ENCODE measurements around the gene PHLPP1.

Gene PHLPP1

GRCh38 chr18:62914871-62915392 lies 199.6 kb downstream of the PHLPP1 start:
- Histone ChIP-seq H3K36me3 (ENCODE audit: control insufficient read depth in 5 of 5, insufficient read depth in 5 of 5, low read length in 5 of 5) (peaks cover 0 to 6% (median 2%) of the 10 kb centered on the region in 5 donors), H3K9me3 (ENCODE audit: control insufficient read depth in 5 of 5, low read length in 5 of 5) (no peaks in the 10 kb centered on the region), H3K27me3 (ENCODE audit: control insufficient read depth in 5 of 5, insufficient read depth in 4 of 5, low read length in 5 of 5) (no peaks in the 10 kb centered on the region), H3K27ac (ENCODE audit: low read depth, low read length) (no peak overlapping the region), H3K4me1 (ENCODE audit: control insufficient read depth in 5 of 5, insufficient read depth in 5 of 5, low read length in 5 of 5) (peaks cover 0 to 5% (median 0%) of the 10 kb centered on the region in 5 donors), H3K4me3 (ENCODE audit: low read depth in 1 of 5, low read length in 5 of 5) (no peak overlapping the region), H3K9ac (ENCODE audit: low read length in 5 of 5) (no peak overlapping the region)

DNA sequence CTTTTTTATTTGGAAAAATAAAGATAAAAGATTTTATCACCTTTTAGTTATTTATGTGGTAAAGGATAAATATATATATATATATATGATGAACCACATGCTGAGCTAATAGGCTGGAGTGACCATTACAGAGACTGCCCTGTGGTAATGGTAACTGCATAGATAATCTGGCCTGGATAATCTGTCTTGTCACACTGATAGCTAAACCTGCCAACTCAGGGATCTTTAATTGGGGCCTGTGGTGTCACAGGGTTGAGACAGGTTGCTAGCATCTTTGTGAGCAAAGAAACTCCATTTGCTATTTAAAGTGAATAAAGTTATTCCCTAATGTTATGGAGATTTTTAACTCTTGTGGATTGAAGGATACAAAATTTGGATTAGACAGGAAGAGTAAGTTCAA lies 203.0 kb downstream of the PHLPP1 start:
- H3K27me3 ChIP-seq (ENCODE audit: control insufficient read depth in 5 of 5, insufficient read depth in 4 of 5, low read length in 5 of 5): no peaks in the 10 kb centered on the region
- no peaks in the 10 kb centered on the region for H3K9me3 ChIP-seq (ENCODE audit: control insufficient read depth in 5 of 5, low read length in 5 of 5)
- no peak overlapping the region for H3K9ac ChIP-seq (ENCODE audit: low read length in 5 of 5)
- no peak overlapping the region for H3K4me3 ChIP-seq (ENCODE audit: low read depth in 1 of 5, low read length in 5 of 5)
- H3K36me3 ChIP-seq (ENCODE audit: control insufficient read depth in 5 of 5, insufficient read depth in 5 of 5, low read length in 5 of 5): peaks cover 0 to 10% (median 6%) of the 10 kb centered on the region in 5 donors
- no peak overlapping the region for H3K27ac ChIP-seq (ENCODE audit: low read depth, low read length)
- H3K4me1 ChIP-seq (ENCODE audit: control insufficient read depth in 5 of 5, insufficient read depth in 5 of 5, low read length in 5 of 5): peaks cover 0 to 5% (median 0%) of the 10 kb centered on the region in 5 donors

GRCh38 chr18:62919109-62919838 lies 203.9 kb downstream of the PHLPP1 start:
- no peak overlapping the region for H3K27ac ChIP-seq (ENCODE audit: low read depth, low read length)
- H3K27me3 ChIP-seq (ENCODE audit: control insufficient read depth in 5 of 5, insufficient read depth in 4 of 5, low read length in 5 of 5): no peaks in the 10 kb centered on the region
- H3K4me1 ChIP-seq (ENCODE audit: control insufficient read depth in 5 of 5, insufficient read depth in 5 of 5, low read length in 5 of 5): peaks cover 0 to 5% (median 0%) of the 10 kb centered on the region in 5 donors
- H3K4me3 ChIP-seq (ENCODE audit: low read depth in 1 of 5, low read length in 5 of 5): no peak overlapping the region
- peaks cover 0 to 10% (median 6%) of the 10 kb centered on the region in 5 donors for H3K36me3 ChIP-seq (ENCODE audit: control insufficient read depth in 5 of 5, insufficient read depth in 5 of 5, low read length in 5 of 5)
- no peak overlapping the region for H3K9ac ChIP-seq (ENCODE audit: low read length in 5 of 5)
- H3K9me3 ChIP-seq (ENCODE audit: control insufficient read depth in 5 of 5, low read length in 5 of 5): no peaks in the 10 kb centered on the region

GRCh38 chr18:62925031-62925688 lies 209.8 kb downstream of the PHLPP1 start:
- no peak overlapping the region for H3K27ac ChIP-seq (ENCODE audit: low read depth, low read length)

GRCh38 chr18:62928326-62928725 lies 213.0 kb downstream of the PHLPP1 start:
- Histone ChIP-seq H3K27me3 (ENCODE audit: control insufficient read depth in 5 of 5, insufficient read depth in 4 of 5, low read length in 5 of 5) (no peaks in the 10 kb centered on the region), H3K4me1 (ENCODE audit: control insufficient read depth in 5 of 5, insufficient read depth in 5 of 5, low read length in 5 of 5) (no peaks in the 10 kb centered on the region), H3K9me3 (ENCODE audit: control insufficient read depth in 5 of 5, low read length in 5 of 5) (no peaks in the 10 kb centered on the region), H3K36me3 (ENCODE audit: control insufficient read depth in 5 of 5, insufficient read depth in 5 of 5, low read length in 5 of 5) (no peaks in the 10 kb centered on the region), H3K9ac (ENCODE audit: low read length in 5 of 5) (no peak overlapping the region), H3K4me3 (ENCODE audit: low read depth in 1 of 5, low read length in 5 of 5) (no peak overlapping the region), H3K27ac (ENCODE audit: low read depth, low read length) (no peak overlapping the region)

More at GRCh38 chr18:62925031-62925688, 209.8 kb downstream of the PHLPP1 start:
- Histone ChIP-seq H3K36me3 (ENCODE audit: control insufficient read depth in 5 of 5, insufficient read depth in 5 of 5, low read length in 5 of 5) (peaks cover 0 to 10% (median 2%) of the 10 kb centered on the region in 5 donors), H3K4me3 (ENCODE audit: low read depth in 1 of 5, low read length in 5 of 5) (no peak overlapping the region), H3K9ac (ENCODE audit: low read length in 5 of 5) (no peak overlapping the region), H3K9me3 (ENCODE audit: control insufficient read depth in 5 of 5, low read length in 5 of 5) (no peaks in the 10 kb centered on the region), H3K27me3 (ENCODE audit: control insufficient read depth in 5 of 5, insufficient read depth in 4 of 5, low read length in 5 of 5) (no peaks in the 10 kb centered on the region), H3K4me1 (ENCODE audit: control insufficient read depth in 5 of 5, insufficient read depth in 5 of 5, low read length in 5 of 5) (no peaks in the 10 kb centered on the region)

DNA sequence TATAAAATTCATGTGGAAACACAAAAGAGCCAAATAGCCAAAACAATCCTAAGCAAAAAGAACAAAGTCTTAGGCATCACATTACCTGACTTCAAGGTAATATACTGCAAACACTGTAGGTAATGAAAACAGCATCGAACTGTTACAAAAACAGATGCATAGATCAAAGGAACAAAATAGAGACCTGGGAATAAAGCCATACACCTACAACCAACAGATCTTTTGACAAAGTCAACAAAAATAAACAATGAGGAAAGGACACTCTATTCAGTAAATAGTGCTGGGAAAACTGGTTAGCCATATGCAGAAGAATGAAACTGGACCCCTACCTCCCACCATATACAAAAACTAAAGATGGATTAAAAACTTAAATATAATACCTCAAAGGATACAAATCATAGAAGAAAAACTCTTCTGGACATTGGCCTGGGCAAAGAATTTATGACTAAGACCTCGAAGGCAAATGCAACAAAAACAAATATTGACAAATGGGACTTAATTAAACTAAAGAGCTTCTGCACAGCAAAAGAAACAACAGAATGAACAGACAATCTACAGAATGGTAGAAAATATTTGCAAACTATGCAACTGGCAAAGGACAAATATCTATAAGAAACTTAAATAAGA lies 218.0 kb downstream of the PHLPP1 start:
- H3K9ac ChIP-seq (ENCODE audit: low read length in 5 of 5): no peak overlapping the region
- H3K27ac ChIP-seq (ENCODE audit: low read depth, low read length): no peak overlapping the region
- H3K9me3 ChIP-seq (ENCODE audit: control insufficient read depth in 5 of 5, low read length in 5 of 5): peaks cover 0 to 2% (median 0%) of the 10 kb centered on the region in 5 donors
- peaks cover 0 to 17% (median 5%) of the 10 kb centered on the region in 5 donors for H3K4me1 ChIP-seq (ENCODE audit: control insufficient read depth in 5 of 5, insufficient read depth in 5 of 5, low read length in 5 of 5)
- H3K27me3 ChIP-seq (ENCODE audit: control insufficient read depth in 5 of 5, insufficient read depth in 4 of 5, low read length in 5 of 5): no peaks in the 10 kb centered on the region
- H3K4me3 ChIP-seq (ENCODE audit: low read depth in 1 of 5, low read length in 5 of 5): no peak overlapping the region
- no peaks in the 10 kb centered on the region for H3K36me3 ChIP-seq (ENCODE audit: control insufficient read depth in 5 of 5, insufficient read depth in 5 of 5, low read length in 5 of 5)

GRCh38 chr18:62935994-62936393 lies 220.7 kb downstream of the PHLPP1 start:
- Histone ChIP-seq H3K9me3 (ENCODE audit: control insufficient read depth in 5 of 5, low read length in 5 of 5) (peaks cover 0 to 2% (median 0%) of the 10 kb centered on the region in 5 donors), H3K4me1 (ENCODE audit: control insufficient read depth in 5 of 5, insufficient read depth in 5 of 5, low read length in 5 of 5) (peaks cover 2 to 28% (median 20%) of the 10 kb centered on the region in 5 donors)

GRCh38 chr18:62937065-62937464 lies 221.7 kb downstream of the PHLPP1 start:
- H3K9me3 ChIP-seq (ENCODE audit: control insufficient read depth in 5 of 5, low read length in 5 of 5): peaks cover 0 to 2% (median 0%) of the 10 kb centered on the region in 5 donors
- no peak overlapping the region for H3K4me3 ChIP-seq (ENCODE audit: low read depth in 1 of 5, low read length in 5 of 5)
- H3K4me1 ChIP-seq (ENCODE audit: control insufficient read depth in 5 of 5, insufficient read depth in 5 of 5, low read length in 5 of 5): peaks cover 2 to 28% (median 20%) of the 10 kb centered on the region in 5 donors
- no peaks in the 10 kb centered on the region for H3K36me3 ChIP-seq (ENCODE audit: control insufficient read depth in 5 of 5, insufficient read depth in 5 of 5, low read length in 5 of 5)
- H3K27me3 ChIP-seq (ENCODE audit: control insufficient read depth in 5 of 5, insufficient read depth in 4 of 5, low read length in 5 of 5): no peaks in the 10 kb centered on the region
- H3K9ac ChIP-seq (ENCODE audit: low read length in 5 of 5): no peak overlapping the region
- peak overlapping the region; percentile 70 for H3K27ac ChIP-seq (ENCODE audit: low read depth, low read length)

More at GRCh38 chr18:62935994-62936393, 220.7 kb downstream of the PHLPP1 start:
- H3K27me3 ChIP-seq (ENCODE audit: control insufficient read depth in 5 of 5, insufficient read depth in 4 of 5, low read length in 5 of 5): no peaks in the 10 kb centered on the region
- no peak overlapping the region for H3K4me3 ChIP-seq (ENCODE audit: low read depth in 1 of 5, low read length in 5 of 5)
- H3K36me3 ChIP-seq (ENCODE audit: control insufficient read depth in 5 of 5, insufficient read depth in 5 of 5, low read length in 5 of 5): no peaks in the 10 kb centered on the region
- H3K9ac ChIP-seq (ENCODE audit: low read length in 5 of 5): no peak overlapping the region
- peak overlapping the region; percentile 70 for H3K27ac ChIP-seq (ENCODE audit: low read depth, low read length)

GRCh38 chr18:62938006-62938405 lies 222.7 kb downstream of the PHLPP1 start:
- no peaks in the 10 kb centered on the region for H3K27me3 ChIP-seq (ENCODE audit: control insufficient read depth in 5 of 5, insufficient read depth in 4 of 5, low read length in 5 of 5)
- peaks cover 0 to 2% (median 0%) of the 10 kb centered on the region in 5 donors for H3K9me3 ChIP-seq (ENCODE audit: control insufficient read depth in 5 of 5, low read length in 5 of 5)
- no peak overlapping the region for H3K9ac ChIP-seq (ENCODE audit: low read length in 5 of 5)
- no peak overlapping the region for H3K4me3 ChIP-seq (ENCODE audit: low read depth in 1 of 5, low read length in 5 of 5)
- H3K36me3 ChIP-seq (ENCODE audit: control insufficient read depth in 5 of 5, insufficient read depth in 5 of 5, low read length in 5 of 5): peaks cover 0 to 6% (median 0%) of the 10 kb centered on the region in 5 donors
- peak overlapping the region; percentile 70 for H3K27ac ChIP-seq (ENCODE audit: low read depth, low read length)
- H3K4me1 ChIP-seq (ENCODE audit: control insufficient read depth in 5 of 5, insufficient read depth in 5 of 5, low read length in 5 of 5): peaks cover 2 to 28% (median 20%) of the 10 kb centered on the region in 5 donors

Measured in subcutaneous abdominal adipose tissue (tissue), 5 donors.